Lower lobe of right lung (tissue), 2 donors: ENCODE results near the gene DCDC1. TPM values are rescaled to one million over a fixed set of nuclear protein-coding genes. Genes with fewer than 3 reads are reported as not detected.

Experiments
- ATAC-seq, 2 donors: fragments of 200-7000 bp; cut with Tn5 transposase; one replicate each; pipeline ENCODE4 v1.9.1; 2020 to 2022; ENCODE audit warnings: mild to moderate bottlenecking in 2 of 2, moderate library complexity in 2 of 2
- DNase-seq: peaks from one replicate; pipeline ENCODE4 v3.0.0-alpha.2; 2020
- H3K27ac ChIP-seq: fragments of 200-600 bp; one replicate; pipeline ENCODE4 v1.8.0; 2022
- H3K27me3 ChIP-seq: fragments of 200-600 bp; one replicate; pipeline ENCODE4 v1.8.0; 2022; ENCODE audit warnings: low read depth
- H3K36me3 ChIP-seq: fragments of 200-600 bp; one replicate; pipeline ENCODE4 v1.8.0; 2022; ENCODE audit warnings: mild to moderate bottlenecking
- H3K4me1 ChIP-seq: fragments of 200-600 bp; one replicate; pipeline ENCODE4 v1.8.0; 2022
- H3K4me3 ChIP-seq: fragments of 200-600 bp; one replicate; pipeline ENCODE4 v1.8.0; 2022; ENCODE audit warnings: mild to moderate bottlenecking
- H3K9me3 ChIP-seq: fragments of 200-600 bp; one replicate; pipeline ENCODE4 v1.8.0; 2022
- CTCF ChIP-seq: fragments of 200-600 bp; IDR thresholded peaks from one replicate; pipeline ENCODE4 v1.8.0; 2022; ENCODE audit warnings: antibody characterized with exemption, mild to moderate bottlenecking
- intact Hi-C: fragments of 100-400 bp; cut with DNase I; formaldehyde crosslinking; loops from one replicate; pipeline ENCODE4 v1.11.0; 2022
- total RNA-seq: library from RNA; stranded (reverse); fragmentation: NEBNext Ultra II Directional; extraction: Animal tissue kit (Norgen Biotek cat#: 25700); gene quantifications from one replicate; pipeline ENCODE4 v1.2.1, GENCODE V29; 2021
- donor health status: DM: no; HTN: yes; CAD: no; lungs with severe emphysema.

The DCDC1 gene
- total RNA-seq, 1 donor from 2014 or later = 4.1 TPM

- H3K36me3 ChIP-seq = no peaks in the 10 kb centered on the region
- ATAC-seq (no peak), DNase-seq (no peak)
- no peaks in the 10 kb centered on the region for H3K9me3 ChIP-seq
- intact Hi-C loops = no loop called here
- no peaks in the 10 kb centered on the region for H3K4me1 ChIP-seq
- TF ChIP-seq CTCF = no peak
- no peak overlapping the region for H3K4me3 ChIP-seq
- no peaks in the 10 kb centered on the region for H3K27me3 ChIP-seq
- no peak overlapping the region for H3K27ac ChIP-seq
Measured at GRCh38 chr11:30825723-30826122, 543.8 kb downstream of the DCDC1 start.

- no peaks in the 10 kb centered on the region for H3K27me3 ChIP-seq
- H3K36me3 ChIP-seq = no peaks in the 10 kb centered on the region
- DNase-seq (no peak), ATAC-seq (no peak)
- H3K4me1 ChIP-seq = no peaks in the 10 kb centered on the region
- intact Hi-C loops = no loop called here
- H3K4me3 ChIP-seq = no peak overlapping the region
- no peak overlapping the region for H3K27ac ChIP-seq
- TF ChIP-seq CTCF = no peak
- no peaks in the 10 kb centered on the region for H3K9me3 ChIP-seq
Measured at GRCh38 chr11:30823119-30823518, 546.4 kb downstream of the DCDC1 start.

- Histone ChIP-seq H3K9me3 (no peaks in the 10 kb centered on the region), H3K4me3 (no peak overlapping the region), H3K4me1 (no peaks in the 10 kb centered on the region), H3K27me3 (no peaks in the 10 kb centered on the region), H3K36me3 (no peaks in the 10 kb centered on the region), H3K27ac (no peak overlapping the region)
- DNase-seq (no peak), ATAC-seq (no peak)
- no peak for TF ChIP-seq CTCF
- intact Hi-C loops = no loop called here
Measured at GRCh38 chr11:30821438-30821965, 548.0 kb downstream of the DCDC1 start.

- Histone ChIP-seq H3K4me1 (no peaks in the 10 kb centered on the region), H3K27me3 (no peaks in the 10 kb centered on the region), H3K36me3 (no peaks in the 10 kb centered on the region), H3K27ac (no peak overlapping the region), H3K4me3 (no peak overlapping the region), H3K9me3 (no peaks in the 10 kb centered on the region)
- intact Hi-C loops = no loop called here
- TF ChIP-seq CTCF = no peak
- DNase-seq (no peak), ATAC-seq (no peak)
Measured at GRCh38 chr11:30818721-30819120, 550.8 kb downstream of the DCDC1 start.

- Histone ChIP-seq H3K27ac (no peak overlapping the region), H3K4me1 (no peaks in the 10 kb centered on the region), H3K36me3 (no peaks in the 10 kb centered on the region), H3K4me3 (no peak overlapping the region), H3K9me3 (no peaks in the 10 kb centered on the region), H3K27me3 (no peaks in the 10 kb centered on the region)
- no peak for ATAC-seq
- no peak for TF ChIP-seq CTCF
- no peak for DNase-seq
- intact Hi-C loops = no loop called here
Measured at GRCh38 chr11:30816959-30817880, 552.3 kb downstream of the DCDC1 start.
